Mammary epithelial cell (primary cell): Measurements from ENCODE around the gene RFPL3.

Experiments used
- EZH2 ChIP-seq: IDR thresholded peaks from 2 replicates; pipeline ENCODE4 v1.6.1; 2012; ENCODE audit warnings: low read length, inconsistent platforms, borderline replicate concordance
- TF ChIP-seq, protein P1 (sequence below), 2 donors: IDR thresholded peaks in 1 of 2; conservative IDR thresholded peaks in 1 of 2; 2 replicates each; pipeline ENCODE4 v1.5.1; 2011 to 2012; ENCODE audit warnings: inconsistent platforms in 2 of 2, low read length in 2 of 2, mild to moderate bottlenecking in 2 of 2, control low read depth in 1 of 2, low read depth in 1 of 2; ENCODE audit not compliant: insufficient read depth in 1 of 2; ENCODE audit errors: extremely low read depth in 1 of 2

DNA sequence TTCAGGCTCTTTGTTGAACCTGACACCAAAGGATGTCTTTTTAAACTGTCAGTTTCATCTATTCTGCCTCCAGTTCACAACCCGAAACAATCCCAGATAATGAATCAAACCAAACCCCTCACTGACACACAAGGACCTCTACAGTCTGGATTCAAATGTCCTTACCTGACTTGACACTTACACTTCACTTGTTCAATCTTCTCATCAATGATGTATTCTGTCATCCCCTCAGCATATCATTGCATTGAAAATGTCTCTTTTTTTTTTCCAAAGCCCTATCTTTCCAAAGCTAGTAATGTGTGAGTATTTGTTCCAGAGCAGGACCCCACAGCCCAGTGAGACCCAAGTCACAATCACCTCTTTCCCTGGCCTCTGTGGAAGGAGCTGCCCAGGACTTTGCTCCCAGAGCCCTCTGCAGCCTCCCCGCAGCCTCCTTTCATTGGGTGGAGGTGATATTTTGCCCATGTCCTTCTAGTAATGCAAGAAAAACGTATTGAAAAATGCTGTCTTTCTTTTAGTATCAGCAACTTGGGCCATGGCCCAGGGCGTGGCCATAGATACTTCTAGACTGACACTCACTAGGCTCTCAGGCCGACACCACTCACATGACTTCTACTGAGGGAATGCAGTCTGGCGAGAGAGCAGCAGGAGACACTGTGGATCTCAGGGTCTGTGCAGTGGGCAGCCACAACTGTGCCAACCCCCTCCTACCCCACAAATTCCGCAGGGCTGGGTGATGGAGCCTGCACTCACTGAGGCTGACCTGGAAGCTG is 18.2 kb downstream of the RFPL3 start:
- TF ChIP-seq, protein P1, sequence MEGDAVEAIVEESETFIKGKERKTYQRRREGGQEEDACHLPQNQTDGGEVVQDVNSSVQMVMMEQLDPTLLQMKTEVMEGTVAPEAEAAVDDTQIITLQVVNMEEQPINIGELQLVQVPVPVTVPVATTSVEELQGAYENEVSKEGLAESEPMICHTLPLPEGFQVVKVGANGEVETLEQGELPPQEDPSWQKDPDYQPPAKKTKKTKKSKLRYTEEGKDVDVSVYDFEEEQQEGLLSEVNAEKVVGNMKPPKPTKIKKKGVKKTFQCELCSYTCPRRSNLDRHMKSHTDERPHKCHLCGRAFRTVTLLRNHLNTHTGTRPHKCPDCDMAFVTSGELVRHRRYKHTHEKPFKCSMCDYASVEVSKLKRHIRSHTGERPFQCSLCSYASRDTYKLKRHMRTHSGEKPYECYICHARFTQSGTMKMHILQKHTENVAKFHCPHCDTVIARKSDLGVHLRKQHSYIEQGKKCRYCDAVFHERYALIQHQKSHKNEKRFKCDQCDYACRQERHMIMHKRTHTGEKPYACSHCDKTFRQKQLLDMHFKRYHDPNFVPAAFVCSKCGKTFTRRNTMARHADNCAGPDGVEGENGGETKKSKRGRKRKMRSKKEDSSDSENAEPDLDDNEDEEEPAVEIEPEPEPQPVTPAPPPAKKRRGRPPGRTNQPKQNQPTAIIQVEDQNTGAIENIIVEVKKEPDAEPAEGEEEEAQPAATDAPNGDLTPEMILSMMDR (conservative IDR thresholded peaks at IDR 0.05 in 1 of 2, IDR thresholded peaks at IDR 0.05 in 1 of 2; ENCODE audit: extremely low read depth in 1 of 2, insufficient read depth in 1 of 2, low read depth in 1 of 2, low read length in 2 of 2), result no peak
- no peak for TF ChIP-seq EZH2
